Glutamatergic neuron (in vitro differentiated cells): ENCODE results near the gene RASA3. TPM values are rescaled to one million over a fixed set of nuclear protein-coding genes. Genes with fewer than 3 reads are reported as not detected.
"Not testable (repeated sequence)": the region's sequence is repeated elsewhere in the genome, so short reads cannot be mapped to it uniquely, and the experiment has no call there.

ENCODE experiments used
- DNase-seq: peaks from one replicate; pipeline ENCODE4 v3.0.0; 2022
- H3K27ac Mint-ChIP-seq: one replicate; pipeline ENCODE4 v1.8.0; 2020; ENCODE audit warnings: mild to moderate bottlenecking, mixed read lengths, inconsistent platforms; ENCODE audit not compliant: unreplicated experiment
- H3K27me3 Mint-ChIP-seq: one replicate; pipeline ENCODE4 v1.8.0; 2020; ENCODE audit warnings: mild to moderate bottlenecking, moderate library complexity, mixed read lengths, inconsistent platforms; ENCODE audit not compliant: unreplicated experiment
- H3K36me3 Mint-ChIP-seq: one replicate; pipeline ENCODE4 v1.8.0; 2020; ENCODE audit warnings: mild to moderate bottlenecking, mixed read lengths, inconsistent platforms; ENCODE audit not compliant: unreplicated experiment
- H3K4me1 Mint-ChIP-seq: one replicate; pipeline ENCODE4 v1.8.0; 2020; ENCODE audit warnings: mild to moderate bottlenecking, low read depth, mixed read lengths, inconsistent platforms; ENCODE audit not compliant: unreplicated experiment
- H3K4me3 Mint-ChIP-seq: one replicate; pipeline ENCODE4 v1.8.0; 2020; ENCODE audit warnings: mild to moderate bottlenecking, mixed read lengths, inconsistent platforms; ENCODE audit not compliant: unreplicated experiment
- H3K9me3 Mint-ChIP-seq: one replicate; pipeline ENCODE4 v1.8.0; 2020; ENCODE audit warnings: mild to moderate bottlenecking, moderate library complexity, mixed read lengths, inconsistent platforms; ENCODE audit not compliant: unreplicated experiment
- CTCF ChIP-seq: fragments of 200-600 bp; sonication (generic); IDR thresholded peaks from one replicate; pipeline ENCODE4 v1.5.0; 2021; ENCODE audit not compliant: partially characterized antibody, unreplicated experiment
- total RNA-seq: library from RNA; stranded (reverse); fragmentation: NEBNext Ultra II Directional; extraction: Animal tissue kit (Norgen Biotek cat#: 25700); gene quantifications from one replicate; pipeline ENCODE4 v1.2.1, GENCODE V29; 2021; ENCODE audit not compliant: unreplicated experiment

Gene RASA3
- total RNA-seq, 1 donor from 2014 or later: 15.2 TPM

- Mint-ChIP-seq H3K27ac (peak overlapping the region; percentile 45), H3K9me3 (peaks cover 27% of the 10 kb centered on the region), H3K4me3 (peak overlapping the region; percentile 55), H3K36me3 (peaks cover 3% of the 10 kb centered on the region), H3K4me1 (peaks cover 28% of the 10 kb centered on the region), H3K27me3 (peaks cover 21% of the 10 kb centered on the region)
- TF ChIP-seq CTCF: no peak
- no peak for DNase-seq
These were observed 1.9 kb upstream of the RASA3 start for GRCh38 chr13:114134111-114134943.

- H3K27ac Mint-ChIP-seq: peak overlapping the region; percentile 25
- peaks cover 21% of the 10 kb centered on the region for H3K27me3 Mint-ChIP-seq
- peaks cover 34% of the 10 kb centered on the region for H3K4me1 Mint-ChIP-seq
- not testable (repeated sequence) for H3K36me3 Mint-ChIP-seq, DNase-seq
- peaks cover 27% of the 10 kb centered on the region for H3K9me3 Mint-ChIP-seq
- peak overlapping the region; percentile 55 for H3K4me3 Mint-ChIP-seq
These were observed 1.1 kb upstream of the RASA3 start for GRCh38 chr13:114133552-114133951.

- Mint-ChIP-seq H3K27me3 (peaks cover 21% of the 10 kb centered on the region), H3K4me1 (peaks cover 39% of the 10 kb centered on the region), H3K9me3 (peaks cover 27% of the 10 kb centered on the region)
These were observed 703 bp upstream of the RASA3 start for GRCh38 chr13:114133126-114133525.

GRCh38 chr13:114131583-114132418, 622 bp downstream of the RASA3 start:
- peak overlapping the region; percentile 93 for H3K4me3 Mint-ChIP-seq
- H3K36me3 Mint-ChIP-seq: no peaks in the 10 kb centered on the region
- TF ChIP-seq CTCF: no peak
- H3K4me1 Mint-ChIP-seq: peaks cover 49% of the 10 kb centered on the region
- H3K27me3 Mint-ChIP-seq: peaks cover 21% of the 10 kb centered on the region
- H3K9me3 Mint-ChIP-seq: peaks cover 28% of the 10 kb centered on the region
- no peak for DNase-seq
- peak overlapping the region; percentile 85 for H3K27ac Mint-ChIP-seq

More at GRCh38 chr13:114133126-114133525, 703 bp upstream of the RASA3 start:
- not testable (repeated sequence) for H3K4me3 Mint-ChIP-seq, H3K36me3 Mint-ChIP-seq, H3K27ac Mint-ChIP-seq, DNase-seq

GRCh38 chr13:114130837-114131582, 1.4 kb downstream of the RASA3 start:
- Mint-ChIP-seq H3K27ac (peak overlapping the region; percentile 85), H3K4me1 (peaks cover 52% of the 10 kb centered on the region), H3K9me3 (peaks cover 24% of the 10 kb centered on the region), H3K36me3 (no peaks in the 10 kb centered on the region), H3K4me3 (peak overlapping the region; percentile 93), H3K27me3 (peaks cover 25% of the 10 kb centered on the region)
- peak; percentile 59 for DNase-seq
- TF ChIP-seq CTCF: no peak
